IPS DF 4.7 (cell line): ENCODE results near the gene CRY2.
"Not testable (repeated sequence)": the region's sequence is repeated elsewhere in the genome, so short reads cannot be mapped to it uniquely, and the experiment has no call there.

Experiments used
- DNase-seq: peaks from one replicate; pipeline ENCODE4 v3.0.0-alpha.2; 2013; ENCODE audit warnings: low spot score; ENCODE audit errors: extremely low read depth

CRY2 gene

GRCh38 chr11:45899086-45899447 lies 51.8 kb downstream of the CRY2 start:
- no peak for DNase-seq

GRCh38 chr11:45899448-45900174 lies 52.3 kb downstream of the CRY2 start:
- DNase-seq: no peak

GRCh38 chr11:45900175-45900800 lies 53.0 kb downstream of the CRY2 start:
- DNase-seq: not testable (repeated sequence)

GRCh38 chr11:45900916-45901617 lies 53.8 kb downstream of the CRY2 start:
- DNase-seq: no peak

- DNase-seq: no peak
Measured at GRCh38 chr11:45901626-45902025, 54.4 kb downstream of the CRY2 start.

GRCh38 chr11:45902452-45903380 lies 55.4 kb downstream of the CRY2 start:
- no peak for DNase-seq

- DNase-seq: no peak
Measured at GRCh38 chr11:45904309-45904915, 57.1 kb downstream of the CRY2 start.

- no peak for DNase-seq
Measured at GRCh38 chr11:45905095-45905494, 57.8 kb downstream of the CRY2 start.

- DNase-seq: not testable (repeated sequence)
Measured at GRCh38 chr11:45905576-45905975, 58.3 kb downstream of the CRY2 start.

- no peak for DNase-seq
Measured at GRCh38 chr11:45906096-45906682, 58.9 kb downstream of the CRY2 start.

- no peak for DNase-seq
Measured at GRCh38 chr11:45906965-45907611, 59.8 kb downstream of the CRY2 start, which contains the start of gene FREY1. Gene FREY1, minus strand, starts transcription at chr11:45907271. Its CDS starts 26 bp downstream, at chr11:45907245.

GRCh38 chr11:45907911-45908370 lies 60.7 kb downstream of the CRY2 start:
- no peak for DNase-seq

- no peak for DNase-seq
Measured at GRCh38 chr11:45909594-45910475, 62.6 kb downstream of the CRY2 start.

- no peak for DNase-seq
Measured at GRCh38 chr11:45910623-45911022, 63.3 kb downstream of the CRY2 start.

- no peak for DNase-seq
Measured at GRCh38 chr11:45913514-45913913, 66.2 kb downstream of the CRY2 start.

GRCh38 chr11:45913942-45914635 lies 66.8 kb downstream of the CRY2 start:
- no peak for DNase-seq

- DNase-seq: no peak
Measured at GRCh38 chr11:45915446-45915845, 68.2 kb downstream of the CRY2 start.

GRCh38 chr11:45917286-45917622 lies 70.0 kb downstream of the CRY2 start:
- no peak for DNase-seq
